ENCODE measurements around the gene AOC3.

- no peak for TF ChIP-seq EZH2 (IDR thresholded peaks at IDR 0.05; ENCODE audit: low read length)
- TF ChIP-seq, protein P1, sequence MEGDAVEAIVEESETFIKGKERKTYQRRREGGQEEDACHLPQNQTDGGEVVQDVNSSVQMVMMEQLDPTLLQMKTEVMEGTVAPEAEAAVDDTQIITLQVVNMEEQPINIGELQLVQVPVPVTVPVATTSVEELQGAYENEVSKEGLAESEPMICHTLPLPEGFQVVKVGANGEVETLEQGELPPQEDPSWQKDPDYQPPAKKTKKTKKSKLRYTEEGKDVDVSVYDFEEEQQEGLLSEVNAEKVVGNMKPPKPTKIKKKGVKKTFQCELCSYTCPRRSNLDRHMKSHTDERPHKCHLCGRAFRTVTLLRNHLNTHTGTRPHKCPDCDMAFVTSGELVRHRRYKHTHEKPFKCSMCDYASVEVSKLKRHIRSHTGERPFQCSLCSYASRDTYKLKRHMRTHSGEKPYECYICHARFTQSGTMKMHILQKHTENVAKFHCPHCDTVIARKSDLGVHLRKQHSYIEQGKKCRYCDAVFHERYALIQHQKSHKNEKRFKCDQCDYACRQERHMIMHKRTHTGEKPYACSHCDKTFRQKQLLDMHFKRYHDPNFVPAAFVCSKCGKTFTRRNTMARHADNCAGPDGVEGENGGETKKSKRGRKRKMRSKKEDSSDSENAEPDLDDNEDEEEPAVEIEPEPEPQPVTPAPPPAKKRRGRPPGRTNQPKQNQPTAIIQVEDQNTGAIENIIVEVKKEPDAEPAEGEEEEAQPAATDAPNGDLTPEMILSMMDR (optimal IDR thresholded peaks at IDR 0.05 in 1 of 3, IDR thresholded peaks at IDR 0.05 in 1 of 3, conservative IDR thresholded peaks at IDR 0.05 in 1 of 3; ENCODE audit: extremely low read depth in 1 of 3, insufficient read depth in 2 of 3, low read length in 3 of 3), result no peak
Measured at GRCh38 chr17:42832934-42833766, 17.8 kb upstream of the AOC3 start, which contains the start of gene PSME3.

Data from keratinocyte (primary cell).